ENCODE measurements around the gene DIABLO. TPM values are rescaled to one million over a fixed set of nuclear protein-coding genes. Genes with fewer than 3 reads are reported as not detected.

DIABLO gene
- total RNA-seq, 1 donor from 2014 or later: 68.6 TPM

Other genes starting within 250 kb of the DIABLO start
- gene BCL7A, start 204.2 kb downstream of the DIABLO start, total RNA-seq (ENCODE audit: insufficient read depth, low replicate concordance): 10.4 TPM
- gene MLXIP, start 147.3 kb downstream of the DIABLO start, total RNA-seq (ENCODE audit: insufficient read depth, low replicate concordance): 13.2 TPM
- gene IL31, start 51.8 kb downstream of the DIABLO start, total RNA-seq (ENCODE audit: insufficient read depth, low replicate concordance): not detected
- gene LRRC43, start 42.9 kb downstream of the DIABLO start, total RNA-seq (ENCODE audit: insufficient read depth, low replicate concordance): 1.7 TPM
- 3.6 TPM for gene B3GNT4, start 22.3 kb downstream of the DIABLO start, total RNA-seq (ENCODE audit: insufficient read depth, low replicate concordance)
- gene VPS33A, start 40.4 kb upstream of the DIABLO start, total RNA-seq (ENCODE audit: insufficient read depth, low replicate concordance): 34.7 TPM
- gene CLIP1, start 196.6 kb upstream of the DIABLO start, total RNA-seq (ENCODE audit: insufficient read depth, low replicate concordance): 88.1 TPM